Kidney epithelial cell (primary cell): Measurements from ENCODE around the gene ASAP3. TPM values are rescaled to one million over a fixed set of nuclear protein-coding genes. Genes with fewer than 3 reads are reported as not detected.

Source experiments
- DNase-seq: peaks from one replicate; pipeline ENCODE4 v3.0.0-alpha.2; 2010; ENCODE audit warnings: low read depth
- H3K27me3 ChIP-seq: 2 replicates; pipeline ENCODE4 v1.6.0; 2011; ENCODE audit warnings: low read length; ENCODE audit not compliant: control insufficient read depth, insufficient read depth
- H3K36me3 ChIP-seq: 2 replicates; pipeline ENCODE4 v1.5.1; 2011; ENCODE audit warnings: low read length; ENCODE audit not compliant: control insufficient read depth, insufficient read depth
- H3K4me3 ChIP-seq: 2 replicates; pipeline ENCODE4 v1.5.1; 2011; ENCODE audit warnings: low read depth, mild to moderate bottlenecking, control low read depth, low read length
- total RNA-seq: library from RNA; depleted of rRNA; stranded (reverse); fragments of >200 nt; gene quantifications from 2 replicates; pipeline ENCODE4 v1.2.3, GENCODE V29; 2015
- TF ChIP-seq, protein P1 (sequence below): IDR thresholded peaks from 2 replicates; pipeline ENCODE4 v1.5.1; 2011; ENCODE audit warnings: mild to moderate bottlenecking, moderate library complexity, low read length, control low read depth, inconsistent platforms; ENCODE audit not compliant: insufficient read depth, poor library complexity, severe bottlenecking

Gene ASAP3
- total RNA-seq, 1 donor from 2014 or later = 17.7 TPM

DNA sequence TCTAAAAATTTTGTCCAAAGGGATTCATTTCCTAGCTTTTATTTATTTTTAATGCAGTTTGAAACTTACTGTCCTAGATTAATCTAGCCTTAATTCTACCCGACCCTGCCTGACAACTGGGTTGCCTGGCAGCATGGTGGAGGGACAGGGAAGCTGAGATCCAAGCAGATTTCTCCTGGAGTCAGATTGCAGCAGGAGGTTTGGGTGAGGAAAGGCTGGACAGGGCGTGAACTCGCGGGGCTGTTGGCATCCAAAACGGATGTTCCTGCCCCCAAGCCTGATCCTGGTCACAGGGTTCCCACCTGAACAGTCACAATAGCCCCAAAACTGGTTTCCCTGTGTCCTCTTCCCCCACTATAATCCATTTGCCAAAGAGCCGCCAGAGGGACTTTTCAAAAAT is 82.7 kb downstream of the ASAP3 start:
- TF ChIP-seq, protein P1, sequence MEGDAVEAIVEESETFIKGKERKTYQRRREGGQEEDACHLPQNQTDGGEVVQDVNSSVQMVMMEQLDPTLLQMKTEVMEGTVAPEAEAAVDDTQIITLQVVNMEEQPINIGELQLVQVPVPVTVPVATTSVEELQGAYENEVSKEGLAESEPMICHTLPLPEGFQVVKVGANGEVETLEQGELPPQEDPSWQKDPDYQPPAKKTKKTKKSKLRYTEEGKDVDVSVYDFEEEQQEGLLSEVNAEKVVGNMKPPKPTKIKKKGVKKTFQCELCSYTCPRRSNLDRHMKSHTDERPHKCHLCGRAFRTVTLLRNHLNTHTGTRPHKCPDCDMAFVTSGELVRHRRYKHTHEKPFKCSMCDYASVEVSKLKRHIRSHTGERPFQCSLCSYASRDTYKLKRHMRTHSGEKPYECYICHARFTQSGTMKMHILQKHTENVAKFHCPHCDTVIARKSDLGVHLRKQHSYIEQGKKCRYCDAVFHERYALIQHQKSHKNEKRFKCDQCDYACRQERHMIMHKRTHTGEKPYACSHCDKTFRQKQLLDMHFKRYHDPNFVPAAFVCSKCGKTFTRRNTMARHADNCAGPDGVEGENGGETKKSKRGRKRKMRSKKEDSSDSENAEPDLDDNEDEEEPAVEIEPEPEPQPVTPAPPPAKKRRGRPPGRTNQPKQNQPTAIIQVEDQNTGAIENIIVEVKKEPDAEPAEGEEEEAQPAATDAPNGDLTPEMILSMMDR = no peak
- DNase-seq = no peak
- H3K4me3 ChIP-seq = no peak overlapping the region
- H3K36me3 ChIP-seq = no peaks in the 10 kb centered on the region
- no peaks in the 10 kb centered on the region for H3K27me3 ChIP-seq

GRCh38 chr1:23400324-23401114 is 83.5 kb downstream of the ASAP3 start:
- TF ChIP-seq, protein P1 = no peak
- Histone ChIP-seq H3K27me3 (no peaks in the 10 kb centered on the region), H3K4me3 (no peak overlapping the region), H3K36me3 (no peaks in the 10 kb centered on the region)
- DNase-seq = no peak

- H3K4me3 ChIP-seq = no peak overlapping the region
- TF ChIP-seq, protein P1 = no peak
- no peaks in the 10 kb centered on the region for H3K27me3 ChIP-seq
- no peak for DNase-seq
- H3K36me3 ChIP-seq = no peaks in the 10 kb centered on the region
These were observed 84.8 kb downstream of the ASAP3 start for GRCh38 chr1:23399229-23399628.

GRCh38 chr1:23397908-23398307 is 86.1 kb downstream of the ASAP3 start:
- Histone ChIP-seq H3K4me3 (no peak overlapping the region), H3K36me3 (no peaks in the 10 kb centered on the region), H3K27me3 (no peaks in the 10 kb centered on the region)
- DNase-seq = no peak
- TF ChIP-seq, protein P1 = no peak

- Histone ChIP-seq H3K36me3 (no peaks in the 10 kb centered on the region), H3K4me3 (no peak overlapping the region)
- DNase-seq = no peak
These were observed 87.6 kb downstream of the ASAP3 start for GRCh38 chr1:23396380-23396779.

More at GRCh38 chr1:23396380-23396779, 87.6 kb downstream of the ASAP3 start:
- no peaks in the 10 kb centered on the region for H3K27me3 ChIP-seq
- TF ChIP-seq, protein P1 = no peak
